Right atrium auricular region (tissue), 2 donors: ENCODE results near the gene SYF2. TPM values are rescaled to one million over a fixed set of nuclear protein-coding genes. Genes with fewer than 3 reads are reported as not detected.
"Not testable (repeated sequence)": the region's sequence is repeated elsewhere in the genome, so short reads cannot be mapped to it uniquely, and the experiment has no call there.

ENCODE experiments used
- DNase-seq: peaks from one replicate; pipeline ENCODE4 v3.0.0-alpha.2; 2019; ENCODE audit warnings: low spot score
- H3K27ac ChIP-seq, 2 donors: fragments of 200-600 bp; sonication (generic); 1 replicate in 1 of 2; 2 replicates in 1 of 2; pipeline ENCODE4 v1.5.1; 2016 to 2019
- H3K27me3 ChIP-seq, 2 donors: fragments of 200-600 bp; sonication (generic); one replicate each; pipeline versions ENCODE4 v1.5.1 to v1.6.0; 2017 to 2019
- H3K36me3 ChIP-seq: fragments of 200-600 bp; sonication (generic); one replicate; pipeline ENCODE4 v1.5.1; 2016
- H3K4me1 ChIP-seq, 2 donors: fragments of 200-600 bp; sonication (generic); one replicate each; pipeline versions ENCODE4 v1.5.1 to v1.6.0; 2017 to 2019
- H3K4me3 ChIP-seq, 2 donors: fragments of 200-600 bp; sonication (generic); 1 replicate in 1 of 2; 2 replicates in 1 of 2; pipeline ENCODE4 v1.5.1; 2017 to 2019; ENCODE audit warnings: mild to moderate bottlenecking in 1 of 2, moderate library complexity in 1 of 2
- H3K9me3 ChIP-seq, 2 donors: fragments of 200-600 bp; sonication (generic); one replicate each; pipeline ENCODE4 v1.5.1; 2019
- total RNA-seq, 2 donors: library from RNA; depleted of rRNA; stranded (reverse); fragments of >200 nt; gene quantifications; one replicate each; pipeline ENCODE4 v1.1.0, GENCODE V29; 2016
- TF ChIP-seq, protein P1 (sequence below), 2 donors: fragments of 200-600 bp; sonication (generic); IDR thresholded peaks; one replicate each; pipeline ENCODE4 v1.5.1; 2019; ENCODE audit warnings: antibody characterized with exemption in 2 of 2

SYF2 gene
- total RNA-seq, 2 donors from 2014 or later = 34.3 to 37.2 TPM

DNA sequence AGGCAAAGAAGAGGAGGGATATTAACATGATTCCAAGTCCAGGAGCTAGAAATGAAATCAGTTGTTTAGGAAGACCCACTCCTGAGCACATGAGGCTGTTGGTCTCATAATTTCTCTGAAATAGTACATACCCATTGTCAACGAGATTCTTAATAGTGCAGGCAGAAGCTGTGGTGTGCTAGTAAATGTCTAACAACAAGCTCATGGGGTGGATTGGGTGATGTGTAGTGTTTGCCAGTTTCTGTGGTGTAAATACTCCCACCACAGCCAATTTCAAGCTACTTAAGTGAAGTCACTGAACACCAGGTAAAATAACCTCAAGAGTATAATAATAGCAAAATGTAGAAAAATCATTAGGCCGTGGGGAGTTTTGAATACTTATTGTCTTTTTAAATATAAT lies 42.0 kb downstream of the SYF2 start:
- no peak overlapping the region for H3K4me3 ChIP-seq
- no peaks in the 10 kb centered on the region for H3K9me3 ChIP-seq
- no peaks in the 10 kb centered on the region for H3K27me3 ChIP-seq
- DNase-seq = no peak
- TF ChIP-seq, protein P1, sequence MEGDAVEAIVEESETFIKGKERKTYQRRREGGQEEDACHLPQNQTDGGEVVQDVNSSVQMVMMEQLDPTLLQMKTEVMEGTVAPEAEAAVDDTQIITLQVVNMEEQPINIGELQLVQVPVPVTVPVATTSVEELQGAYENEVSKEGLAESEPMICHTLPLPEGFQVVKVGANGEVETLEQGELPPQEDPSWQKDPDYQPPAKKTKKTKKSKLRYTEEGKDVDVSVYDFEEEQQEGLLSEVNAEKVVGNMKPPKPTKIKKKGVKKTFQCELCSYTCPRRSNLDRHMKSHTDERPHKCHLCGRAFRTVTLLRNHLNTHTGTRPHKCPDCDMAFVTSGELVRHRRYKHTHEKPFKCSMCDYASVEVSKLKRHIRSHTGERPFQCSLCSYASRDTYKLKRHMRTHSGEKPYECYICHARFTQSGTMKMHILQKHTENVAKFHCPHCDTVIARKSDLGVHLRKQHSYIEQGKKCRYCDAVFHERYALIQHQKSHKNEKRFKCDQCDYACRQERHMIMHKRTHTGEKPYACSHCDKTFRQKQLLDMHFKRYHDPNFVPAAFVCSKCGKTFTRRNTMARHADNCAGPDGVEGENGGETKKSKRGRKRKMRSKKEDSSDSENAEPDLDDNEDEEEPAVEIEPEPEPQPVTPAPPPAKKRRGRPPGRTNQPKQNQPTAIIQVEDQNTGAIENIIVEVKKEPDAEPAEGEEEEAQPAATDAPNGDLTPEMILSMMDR (IDR thresholded peaks at IDR 0.05) = no peak
- H3K27ac ChIP-seq = no peak overlapping the region
- H3K36me3 ChIP-seq = no peaks in the 10 kb centered on the region
- H3K4me1 ChIP-seq = no peaks in the 10 kb centered on the region

DNA sequence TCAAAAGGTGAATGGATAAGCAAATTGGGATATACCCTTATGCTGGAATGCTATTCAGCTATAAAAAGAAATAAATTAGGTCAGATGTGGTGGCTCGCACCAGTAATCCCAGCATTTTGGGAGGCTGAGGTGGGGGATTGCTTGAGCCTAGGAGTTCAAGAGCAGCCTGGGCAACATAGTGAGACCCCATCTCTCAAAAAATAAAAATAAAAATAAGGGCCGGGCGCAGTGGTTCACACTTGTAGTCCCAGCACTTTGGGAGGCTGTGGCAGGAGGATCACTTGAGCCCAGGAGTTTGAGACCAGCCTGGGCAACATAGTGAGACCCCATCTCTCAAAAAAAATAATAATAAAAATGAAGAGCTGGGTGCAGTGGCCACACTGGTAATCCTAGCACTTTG lies 44.4 kb downstream of the SYF2 start:
- not testable (repeated sequence) for DNase-seq, H3K4me1 ChIP-seq, H3K4me3 ChIP-seq, H3K27me3 ChIP-seq, H3K9me3 ChIP-seq, H3K36me3 ChIP-seq, H3K27ac ChIP-seq

DNA sequence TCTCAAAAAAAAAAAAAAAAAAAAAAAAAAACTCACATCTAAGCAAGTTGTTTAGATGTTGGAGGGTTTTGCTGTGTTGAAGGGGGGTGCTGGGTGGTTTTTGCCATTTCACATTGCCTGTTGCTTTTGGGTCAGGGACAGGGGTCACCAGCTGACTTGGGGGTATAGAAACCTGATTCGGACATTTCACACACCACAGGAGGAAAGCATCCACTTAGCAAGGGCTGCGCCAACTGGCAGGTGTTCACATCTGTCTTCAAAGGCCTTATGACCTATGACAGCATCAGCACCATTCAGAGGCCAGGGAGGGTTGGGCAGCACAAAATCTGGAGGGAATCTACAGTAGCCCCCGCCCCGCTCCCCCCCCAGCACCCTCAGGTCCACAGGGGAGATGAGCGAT lies 45.2 kb downstream of the SYF2 start:
- Histone ChIP-seq H3K27me3 (no peaks in the 10 kb centered on the region), H3K4me1 (no peaks in the 10 kb centered on the region), H3K27ac (no peak overlapping the region), H3K4me3 (no peak overlapping the region), H3K9me3 (no peaks in the 10 kb centered on the region), H3K36me3 (no peaks in the 10 kb centered on the region)
- TF ChIP-seq, protein P1 (IDR thresholded peaks at IDR 0.05) = no peak
- DNase-seq = no peak

DNA sequence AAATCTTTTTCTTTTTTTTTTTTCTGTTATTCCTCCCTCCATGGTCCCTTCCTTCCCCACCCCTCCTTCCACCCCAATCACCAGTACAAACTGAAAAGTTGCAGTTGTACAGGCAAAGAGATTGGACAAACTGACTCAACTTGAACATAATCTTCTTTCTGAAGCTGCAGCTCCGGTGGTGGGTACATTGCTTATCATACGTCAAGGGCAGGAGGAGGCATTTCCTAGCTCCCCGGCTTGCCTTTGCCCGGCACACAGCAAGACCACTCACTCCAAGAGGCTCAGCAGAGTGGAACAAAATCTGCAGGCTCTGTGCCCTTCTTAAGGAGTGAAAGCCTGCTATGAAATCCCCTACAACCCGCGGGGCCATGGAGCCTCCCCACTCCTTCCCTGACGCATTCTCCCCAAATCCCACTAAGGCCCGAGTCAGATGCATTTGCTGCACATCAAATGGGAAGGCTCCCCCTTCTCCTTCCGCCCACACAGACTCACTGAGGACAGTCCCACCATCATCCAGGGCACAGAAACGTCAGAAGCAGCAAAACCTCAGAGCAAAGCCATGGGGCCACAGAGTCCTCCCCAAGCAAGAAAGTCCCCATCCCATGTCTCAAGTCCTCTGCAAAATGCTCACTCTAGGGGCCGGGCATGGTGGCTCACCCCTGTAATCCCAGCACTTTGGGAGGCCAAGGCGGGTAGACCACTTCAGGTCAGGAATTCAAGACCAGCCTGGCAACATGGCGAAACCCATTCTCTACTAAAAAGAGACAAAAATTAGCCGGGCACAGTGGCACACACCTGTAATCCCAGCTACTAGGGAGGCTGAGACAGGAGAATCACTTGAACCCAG lies 45.9 kb downstream of the SYF2 start:
- Histone ChIP-seq H3K4me3 (no peak overlapping the region), H3K4me1 (no peaks in the 10 kb centered on the region), H3K36me3 (no peaks in the 10 kb centered on the region), H3K27ac (no peak overlapping the region), H3K27me3 (no peaks in the 10 kb centered on the region), H3K9me3 (no peaks in the 10 kb centered on the region)
- DNase-seq = no peak
- TF ChIP-seq, protein P1 (IDR thresholded peaks at IDR 0.05) = no peak

DNA sequence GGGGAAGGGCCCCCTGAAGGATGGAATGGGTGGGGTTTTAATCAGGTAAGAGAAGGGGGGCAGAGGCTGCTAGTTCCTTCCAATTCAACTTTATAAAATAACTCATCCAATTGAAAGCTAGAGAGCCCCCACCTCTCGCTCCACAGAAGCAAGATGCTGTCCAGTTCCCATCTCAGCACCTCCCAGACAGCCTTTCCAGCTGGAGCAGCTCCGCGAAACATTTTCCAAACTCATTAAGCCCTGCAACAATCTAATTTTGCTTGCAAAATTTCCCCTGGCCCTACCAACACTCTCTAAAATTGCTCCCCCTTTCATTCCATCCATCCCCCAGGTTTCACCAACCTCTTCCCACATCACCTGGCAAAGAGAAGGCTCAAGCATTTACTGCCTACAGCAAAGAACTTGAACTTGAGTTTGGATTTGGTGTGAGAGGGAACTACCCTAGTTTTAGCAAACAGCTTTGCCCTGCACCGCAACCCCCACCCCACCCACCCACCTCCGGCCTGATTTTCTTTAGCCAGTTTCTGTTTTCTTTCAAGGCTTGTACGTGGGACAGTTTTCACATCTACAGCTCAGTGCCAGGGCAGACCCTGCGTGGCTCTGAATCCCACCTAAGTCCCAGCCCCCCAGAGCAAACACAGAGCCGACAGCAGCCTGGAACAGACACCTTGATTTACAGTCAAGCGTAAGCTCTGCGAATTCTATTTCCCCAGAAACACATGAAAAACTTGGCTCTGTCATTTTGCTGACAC lies 46.7 kb downstream of the SYF2 start:
- TF ChIP-seq, protein P1 (IDR thresholded peaks at IDR 0.05) = no peak
- H3K27ac ChIP-seq = no peak overlapping the region
- no peak overlapping the region for H3K4me3 ChIP-seq
- H3K4me1 ChIP-seq = no peaks in the 10 kb centered on the region
- no peaks in the 10 kb centered on the region for H3K27me3 ChIP-seq
- no peak for DNase-seq
- no peaks in the 10 kb centered on the region for H3K9me3 ChIP-seq
- H3K36me3 ChIP-seq = no peaks in the 10 kb centered on the region

DNA sequence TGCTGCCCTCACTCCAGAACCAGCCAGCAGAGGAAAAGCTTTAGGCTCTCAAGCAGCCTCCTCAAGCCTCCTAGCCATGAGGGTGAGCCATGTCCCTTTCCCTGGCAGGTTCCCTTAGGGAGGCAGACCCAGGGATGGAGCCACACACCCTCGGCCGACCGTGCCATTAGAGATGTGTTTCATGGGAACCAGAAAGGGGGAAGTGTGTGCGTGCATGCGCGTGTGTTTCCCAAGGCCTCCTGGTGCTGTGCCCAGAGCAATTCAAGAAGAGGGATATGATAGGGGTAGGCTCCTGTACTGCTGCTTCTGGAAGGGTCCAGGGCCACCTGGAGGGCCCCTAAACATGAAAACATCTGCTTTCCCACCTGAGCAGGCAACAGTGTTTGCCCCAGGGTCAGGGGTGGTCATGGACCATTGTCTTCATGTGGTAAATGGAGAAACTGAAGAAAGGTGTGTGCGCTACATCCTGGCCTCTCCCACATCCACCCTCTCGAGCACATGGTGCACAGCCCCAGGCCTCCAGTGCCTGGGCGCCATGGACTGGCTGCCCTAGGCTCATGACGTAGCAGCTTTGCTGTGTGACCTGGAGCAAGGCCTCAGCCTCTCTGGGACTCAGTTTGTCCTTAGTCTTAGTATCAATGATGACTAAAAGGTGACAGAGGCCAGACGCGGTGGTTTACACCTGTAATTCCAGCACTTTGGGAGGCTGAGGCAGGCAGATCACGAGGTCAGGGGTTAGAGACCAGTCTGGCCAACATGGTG lies 48.1 kb downstream of the SYF2 start:
- TF ChIP-seq, protein P1 (IDR thresholded peaks at IDR 0.05) = no peak
- no peak for DNase-seq
- Histone ChIP-seq H3K27me3 (no peaks in the 10 kb centered on the region), H3K9me3 (no peaks in the 10 kb centered on the region), H3K27ac (no peak overlapping the region), H3K36me3 (no peaks in the 10 kb centered on the region), H3K4me3 (no peak overlapping the region), H3K4me1 (no peaks in the 10 kb centered on the region)
